GM19438 (cell line): ENCODE results near the gene STYXL1.

Experiments
- ATAC-seq: cut with Tn5 transposase; IDR thresholded peaks from one replicate; pipeline ENCODE4 v1.9.1; 2021; ENCODE audit warnings: low read depth; ENCODE audit not compliant: unreplicated experiment

Gene STYXL1

DNA sequence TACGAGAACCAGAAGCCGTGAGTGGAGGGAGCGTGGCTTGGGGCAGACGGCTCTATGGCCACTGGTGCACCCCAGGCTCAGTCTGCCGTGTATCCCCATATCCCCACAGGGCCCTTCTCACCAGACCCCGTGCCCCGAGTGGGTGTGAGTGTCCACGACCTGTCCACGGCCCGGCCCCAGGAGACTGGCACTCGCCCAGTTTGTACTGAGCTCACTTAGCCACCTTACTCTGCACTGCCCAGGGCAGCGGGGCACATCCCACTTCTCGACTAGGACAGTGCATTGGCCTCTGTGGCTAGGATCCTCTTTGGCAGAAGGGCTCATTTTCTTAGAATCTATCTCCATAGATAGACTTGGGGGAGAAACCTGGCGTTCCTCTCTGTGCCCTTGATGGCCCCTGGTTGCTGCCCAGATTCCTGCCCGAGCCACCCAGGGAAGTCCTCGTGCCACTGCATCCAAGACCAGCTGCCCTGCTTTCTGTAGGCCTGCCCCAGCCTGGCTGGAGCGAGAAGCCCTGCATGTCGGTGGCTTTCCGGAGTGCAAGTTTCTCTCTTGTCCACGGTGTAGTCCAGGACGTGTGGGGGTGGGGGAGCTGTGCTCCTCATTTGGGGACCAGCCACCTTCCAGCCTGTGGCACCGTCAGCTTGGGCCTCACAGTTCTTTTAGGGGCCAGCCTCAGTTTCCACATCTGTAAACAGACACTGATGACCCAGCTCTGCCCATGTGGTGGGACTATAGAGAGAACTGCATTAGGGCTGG lies 65.3 kb downstream of the STYXL1 start:
- no peak for ATAC-seq

- no peak for ATAC-seq
These were observed 66.1 kb downstream of the STYXL1 start for GRCh38 chr7:75981453-75982305.

DNA sequence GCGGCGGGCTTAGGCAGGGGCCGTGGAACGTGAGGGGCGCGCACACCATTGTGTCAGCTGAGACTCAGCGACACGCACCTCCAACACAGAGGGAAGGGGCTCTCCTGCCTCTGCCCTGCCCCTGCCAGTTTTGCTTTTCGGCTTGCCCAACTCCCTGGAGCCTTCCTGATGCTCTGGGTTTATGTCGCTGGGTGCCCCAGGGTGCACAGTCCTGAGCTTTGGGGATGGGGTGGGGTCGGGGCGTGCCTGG lies 66.7 kb downstream of the STYXL1 start:
- no peak for ATAC-seq

DNA sequence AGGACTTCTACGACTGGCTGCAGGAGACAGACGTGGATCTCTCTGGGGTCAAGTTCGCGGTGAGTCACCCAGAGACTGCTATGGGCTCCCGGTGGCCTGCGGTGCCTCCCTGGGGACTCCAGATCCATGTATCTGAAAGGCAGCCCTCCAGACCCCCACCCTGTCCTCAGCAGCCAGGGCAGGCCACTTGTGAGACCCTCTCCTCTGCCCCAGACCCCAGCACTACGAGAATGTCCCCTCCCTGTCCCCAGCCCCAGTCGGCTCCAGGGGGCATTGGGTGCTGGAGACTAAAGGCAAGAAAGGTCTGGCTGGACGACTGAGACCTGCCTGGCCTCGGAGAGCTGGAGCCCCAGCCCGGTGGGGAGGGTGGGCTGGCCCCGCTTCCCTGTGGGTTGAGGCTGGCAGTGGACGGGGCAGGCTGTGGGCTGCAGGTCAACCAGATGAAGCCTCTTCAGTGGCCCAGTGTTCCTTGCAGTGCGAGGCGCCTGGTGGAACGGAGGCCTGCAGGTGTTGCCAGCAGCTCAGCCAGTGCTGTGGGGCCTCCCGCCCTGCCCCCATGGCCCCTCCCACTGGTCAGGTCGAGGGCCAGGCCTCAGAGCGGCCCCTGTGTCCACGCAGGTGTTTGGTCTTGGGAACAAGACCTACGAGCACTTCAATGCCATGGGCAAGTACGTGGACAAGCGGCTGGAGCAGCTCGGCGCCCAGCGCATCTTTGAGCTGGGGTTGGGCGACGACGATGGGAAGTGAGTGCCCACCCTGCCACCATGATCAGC lies 67.2 kb downstream of the STYXL1 start:
- ATAC-seq = no peak

- ATAC-seq = no peak
These were observed 67.9 kb downstream of the STYXL1 start for GRCh38 chr7:75979759-75980429.

DNA sequence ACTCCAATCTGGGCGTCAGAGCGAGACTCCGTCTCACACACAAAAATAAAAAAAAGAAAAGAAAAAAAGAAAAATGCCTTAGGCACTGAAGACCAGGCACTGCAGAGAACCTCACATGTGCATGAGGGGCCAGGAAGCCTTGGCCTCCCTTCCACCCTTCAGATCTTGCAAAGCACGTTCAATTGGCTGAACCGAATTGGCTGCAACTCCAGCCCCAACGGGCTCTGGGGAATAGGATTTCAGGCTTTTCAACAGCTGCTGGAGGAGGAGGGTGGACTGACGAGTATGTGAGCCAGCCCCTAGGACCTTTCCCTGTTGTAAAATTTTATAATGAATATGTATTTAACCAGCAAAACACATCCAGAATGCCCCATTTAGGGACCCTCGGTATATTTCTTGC lies 70.1 kb downstream of the STYXL1 start:
- ATAC-seq = no peak

GRCh38 chr7:75971961-75972763 lies 75.6 kb downstream of the STYXL1 start:
- no peak for ATAC-seq

DNA sequence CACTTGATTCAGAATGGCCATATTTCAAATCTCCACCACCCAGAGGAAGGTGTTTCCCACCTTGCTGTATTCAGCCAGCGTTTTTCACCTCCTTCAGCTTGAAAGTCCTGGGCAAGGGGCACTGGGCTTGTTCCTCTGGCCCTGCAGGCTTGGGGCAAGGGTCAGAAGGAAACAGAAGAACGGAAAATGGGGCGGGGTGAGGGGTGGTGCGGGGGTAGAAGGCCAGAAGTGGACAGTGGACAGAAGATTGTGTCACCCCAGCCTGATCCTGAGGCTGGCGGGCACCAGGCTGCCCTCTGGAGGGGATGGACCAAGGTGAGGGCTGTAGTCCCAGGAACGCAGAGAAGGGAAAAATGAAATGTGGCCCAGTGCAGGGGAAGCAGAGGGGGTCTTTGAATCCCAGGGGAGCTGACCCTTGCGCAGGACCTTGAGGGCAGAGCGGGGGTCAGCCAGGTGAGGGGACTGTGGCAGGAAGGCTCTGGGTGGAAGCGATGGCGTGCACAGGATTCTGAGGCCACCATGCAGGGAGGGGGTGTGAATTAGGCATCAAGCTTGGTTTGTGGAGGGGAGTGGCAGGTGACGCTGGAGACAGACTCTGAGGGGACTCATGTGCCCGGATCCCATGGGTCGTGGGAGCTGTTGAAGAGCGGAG lies 76.4 kb downstream of the STYXL1 start:
- no peak for ATAC-seq

DNA sequence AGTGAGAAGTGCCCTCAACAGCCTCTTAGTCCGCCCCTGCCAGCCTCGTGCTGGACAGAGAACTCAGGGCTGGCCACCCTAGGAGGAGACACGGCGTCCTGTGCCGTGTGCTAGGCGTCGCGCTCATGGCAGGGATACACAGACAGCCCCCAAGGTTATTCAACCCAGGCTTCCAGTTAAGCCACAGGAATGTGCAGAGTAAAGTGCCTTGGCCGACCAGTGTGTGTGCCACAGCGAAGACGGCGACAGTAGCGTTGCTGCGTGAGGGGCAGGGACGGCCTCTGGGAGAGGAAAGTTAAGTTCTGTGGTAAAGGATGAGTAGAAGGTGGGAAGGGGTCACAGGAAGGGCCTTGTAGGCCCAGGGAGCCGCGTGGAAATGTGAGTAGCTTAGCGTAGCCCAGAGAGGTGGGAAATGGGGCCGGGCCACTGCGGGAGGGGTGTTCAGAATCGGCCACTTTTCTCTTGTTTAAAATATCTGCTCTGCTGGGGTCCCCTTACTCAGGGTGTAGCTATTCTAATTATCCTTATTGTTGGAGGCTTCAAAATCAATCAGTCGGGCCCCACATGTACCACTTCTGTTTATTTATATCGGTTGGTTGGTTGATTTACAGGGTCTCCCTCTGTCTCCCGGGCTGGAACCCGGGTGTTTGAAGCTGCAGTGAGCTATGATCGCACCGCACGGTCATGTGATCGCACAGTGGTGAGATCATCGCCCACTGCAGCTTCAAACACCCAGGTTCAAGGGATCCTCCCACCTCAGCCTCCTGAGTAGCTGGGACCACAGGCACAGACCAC lies 77.9 kb downstream of the STYXL1 start:
- ATAC-seq = no peak

DNA sequence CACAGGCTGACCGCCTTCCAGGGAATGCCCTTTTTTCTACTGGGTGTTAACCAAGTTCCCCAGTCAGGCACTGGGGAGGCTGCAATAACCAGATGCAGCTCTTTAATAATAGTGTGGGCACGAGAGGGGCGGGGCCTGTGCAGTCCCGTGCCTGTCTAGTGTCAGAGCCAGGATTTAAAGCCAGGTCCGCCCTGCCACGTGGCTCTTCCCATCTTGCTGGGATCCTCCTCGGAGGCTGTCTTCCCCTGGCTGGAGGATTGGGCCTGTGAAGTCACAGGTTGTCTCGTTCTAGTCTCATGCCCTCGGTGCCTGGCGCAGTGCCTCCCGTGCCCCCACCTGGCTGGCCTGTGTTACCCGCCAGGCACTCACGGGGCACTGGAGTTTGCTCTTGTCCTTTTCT lies 78.6 kb downstream of the STYXL1 start:
- ATAC-seq = no peak

- no peak for ATAC-seq
These were observed 79.2 kb downstream of the STYXL1 start for GRCh38 chr7:75968561-75969001.

- ATAC-seq = no peak
These were observed 79.8 kb downstream of the STYXL1 start for GRCh38 chr7:75968012-75968411.

GRCh38 chr7:75967487-75967997 lies 80.3 kb downstream of the STYXL1 start:
- no peak for ATAC-seq

DNA sequence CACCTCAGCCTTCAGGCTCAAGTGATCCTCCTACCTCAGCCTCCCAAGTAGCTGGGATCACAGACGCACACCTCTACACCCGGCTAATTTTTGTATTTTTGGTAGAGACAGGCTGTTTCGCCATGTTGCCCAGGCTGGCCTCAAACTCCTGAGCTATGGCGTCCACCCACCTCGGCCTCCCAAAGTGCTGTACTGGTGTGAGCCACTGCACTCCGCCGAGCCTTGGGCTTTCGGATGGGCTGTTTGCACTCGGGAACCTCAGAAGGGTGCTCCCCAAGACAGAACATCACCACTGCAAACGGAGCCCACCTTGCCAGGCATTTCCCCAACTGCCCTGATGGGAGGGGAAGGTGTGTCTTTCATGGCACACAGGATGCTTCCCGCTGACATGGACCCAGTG lies 80.7 kb downstream of the STYXL1 start:
- ATAC-seq = no peak

DNA sequence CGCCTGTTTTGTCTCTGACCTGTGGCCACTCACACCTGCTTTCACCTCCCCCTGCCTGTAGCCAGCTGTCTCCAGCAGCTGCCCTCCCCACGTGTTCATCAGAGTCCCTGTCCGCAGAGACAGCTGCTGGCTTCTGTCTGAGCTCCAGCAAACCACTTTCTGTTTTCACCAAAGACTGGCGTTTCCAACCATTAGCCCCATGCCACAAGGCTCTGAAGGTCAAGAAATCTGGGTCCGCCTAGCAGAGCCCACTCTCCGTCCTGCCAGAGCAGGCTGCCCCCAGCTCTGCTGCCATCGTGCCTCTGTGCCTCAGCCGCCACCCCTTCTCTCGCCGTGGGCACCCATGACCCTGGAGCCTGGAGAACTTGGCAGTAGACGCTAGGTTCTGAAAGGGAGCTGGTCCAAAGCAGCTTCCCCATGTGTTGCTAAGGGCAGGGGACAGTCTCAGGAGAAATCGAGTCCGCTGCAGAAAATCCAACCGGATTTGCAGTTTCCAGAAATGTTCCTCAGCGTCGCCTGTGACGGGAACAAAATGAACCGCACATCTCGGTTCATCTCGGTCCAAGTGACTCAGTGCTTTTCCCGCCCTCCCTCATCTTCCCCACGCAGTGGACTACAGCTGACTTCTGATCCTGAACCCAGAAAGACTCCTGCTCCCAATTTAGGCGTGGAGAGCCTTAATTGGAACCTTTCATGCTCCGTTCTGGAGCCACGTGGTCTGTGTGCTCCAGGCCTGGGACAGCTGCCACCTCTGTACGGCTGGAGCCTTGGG lies 81.4 kb downstream of the STYXL1 start:
- no peak for ATAC-seq

DNA sequence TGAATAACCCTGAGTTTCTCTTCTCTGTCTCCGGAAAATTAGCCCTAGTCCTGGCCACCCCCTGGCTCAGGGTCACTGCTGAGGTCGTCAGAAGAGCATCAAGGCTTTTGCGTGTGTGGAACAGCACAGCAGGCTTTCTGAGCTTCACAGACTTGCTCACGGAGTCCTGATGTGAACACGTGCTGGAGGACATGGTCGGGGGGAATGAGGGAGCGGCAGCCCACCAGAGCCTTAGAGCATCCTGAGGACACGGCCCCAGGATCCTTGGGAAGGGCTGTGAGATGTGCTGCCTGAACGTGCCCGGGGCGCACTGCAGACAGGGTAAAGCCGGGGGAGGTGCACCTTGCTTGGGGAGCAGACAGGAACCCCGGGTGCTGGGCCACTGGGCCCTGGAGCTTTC lies 82.2 kb downstream of the STYXL1 start:
- no peak for ATAC-seq

DNA sequence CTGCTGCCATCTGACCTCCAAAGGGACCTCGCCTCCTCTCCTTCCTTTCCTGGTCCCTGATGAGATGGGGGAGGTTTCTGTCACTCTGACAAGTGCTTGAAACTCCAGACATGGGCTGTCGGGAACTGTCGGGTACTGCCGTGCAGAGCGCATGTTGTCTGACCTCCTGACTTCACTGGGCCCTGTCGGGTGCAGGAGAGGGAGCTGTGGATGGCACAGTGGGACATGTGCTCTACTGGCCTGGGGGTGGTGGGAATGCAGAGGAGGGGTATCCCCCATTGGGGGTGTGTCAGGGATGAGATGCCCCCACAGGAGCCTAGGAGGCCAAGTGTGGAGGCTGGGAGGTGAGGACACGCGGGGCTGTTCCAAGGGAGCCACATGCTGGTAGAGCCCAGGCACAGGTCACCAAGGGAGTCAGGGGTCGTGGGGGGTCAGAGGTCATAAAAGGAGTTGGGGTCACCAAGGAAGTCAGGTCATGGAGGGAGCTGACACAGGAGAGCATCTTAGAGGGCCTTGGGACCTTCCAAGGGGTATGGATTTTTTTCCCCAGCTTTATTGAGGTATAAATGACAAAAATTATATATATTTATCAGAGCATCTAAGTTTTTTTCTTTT lies 84.3 kb downstream of the STYXL1 start:
- ATAC-seq = no peak
